H9 (cell line): ENCODE results near the gene FMC1. TPM values are rescaled to one million over a fixed set of nuclear protein-coding genes. Genes with fewer than 3 reads are reported as not detected.

Experiments
- DNase-seq: peaks from one replicate; pipeline ENCODE4 v3.0.0-alpha.2; 2017
- H2AFZ ChIP-seq: one replicate; pipeline ENCODE4 v1.6.1; 2013; ENCODE audit warnings: mild to moderate bottlenecking, low read length, control low read depth, moderate library complexity
- H2AK5ac ChIP-seq: 2 replicates; pipeline ENCODE4 v1.6.1; 2013; ENCODE audit warnings: low read length, control low read depth, mixed read lengths; ENCODE audit not compliant: insufficient read length
- H2BK120ac ChIP-seq: one replicate; pipeline ENCODE4 v1.6.1; 2013; ENCODE audit warnings: low read depth, mild to moderate bottlenecking, low read length, control low read depth, inconsistent platforms; ENCODE audit not compliant: poor library complexity, severe bottlenecking
- H2BK12ac ChIP-seq: 2 replicates; pipeline ENCODE4 v1.6.1; 2013; ENCODE audit warnings: low read length, control low read depth, mixed read lengths, low read depth; ENCODE audit not compliant: insufficient read length
- H2BK15ac ChIP-seq: 2 replicates; pipeline ENCODE4 v1.6.1; 2013; ENCODE audit warnings: low read depth, low read length, control low read depth
- H2BK20ac ChIP-seq: one replicate; pipeline ENCODE4 v1.6.1; 2013; ENCODE audit warnings: low read depth, mild to moderate bottlenecking, low read length, control low read depth, inconsistent platforms; ENCODE audit not compliant: poor library complexity, severe bottlenecking
- H2BK5ac ChIP-seq: 2 replicates; pipeline ENCODE4 v1.6.1; 2013; ENCODE audit warnings: low read length, control low read depth, mixed read lengths; ENCODE audit not compliant: insufficient read length
- H3K14ac ChIP-seq: 2 replicates; pipeline ENCODE4 v1.6.1; 2013; ENCODE audit warnings: low read length, control low read depth; ENCODE audit not compliant: insufficient read depth
- H3K18ac ChIP-seq: 2 replicates; pipeline ENCODE4 v1.6.1; 2013; ENCODE audit warnings: low read depth, mild to moderate bottlenecking, mixed read lengths, low read length, control low read depth; ENCODE audit not compliant: insufficient read length
- H3K23ac ChIP-seq: 2 replicates; pipeline ENCODE4 v1.6.1; 2013; ENCODE audit warnings: low read length, control low read depth, mixed read lengths, low read depth; ENCODE audit not compliant: insufficient read length
- H3K23me2 ChIP-seq: 2 replicates; pipeline ENCODE4 v1.6.1; 2013; ENCODE audit warnings: low read depth, mild to moderate bottlenecking, mixed read lengths, low read length, control low read depth; ENCODE audit not compliant: insufficient read length, poor library complexity, severe bottlenecking
- H3K27ac ChIP-seq: 2 replicates; pipeline ENCODE4 v1.5.1; 2013; ENCODE audit warnings: low read length, control low read depth, mixed read lengths, low read depth; ENCODE audit not compliant: insufficient read length
- H3K27me3 ChIP-seq: 2 replicates; pipeline ENCODE4 v1.6.1; 2013; ENCODE audit warnings: low read length, control low read depth, inconsistent platforms; ENCODE audit not compliant: insufficient read depth
- H3K4ac ChIP-seq: 2 replicates; pipeline ENCODE4 v1.6.1; 2013; ENCODE audit warnings: low read depth, mild to moderate bottlenecking, control low read depth, inconsistent platforms, low read length, moderate library complexity
- H3K4me1 ChIP-seq: 2 replicates; pipeline ENCODE4 v1.6.1; 2013; ENCODE audit warnings: low read length, control low read depth, inconsistent platforms; ENCODE audit not compliant: insufficient read depth
- H3K4me2 ChIP-seq: 2 replicates; pipeline ENCODE4 v1.6.1; 2013; ENCODE audit warnings: low read length, control low read depth, mixed read lengths; ENCODE audit not compliant: insufficient read length, insufficient read depth
- H3K56ac ChIP-seq: 2 replicates; pipeline ENCODE4 v1.6.1; 2013; ENCODE audit warnings: low read depth, mild to moderate bottlenecking, mixed read lengths, low read length, control low read depth; ENCODE audit not compliant: insufficient read length
- H3K79me1 ChIP-seq: 2 replicates; pipeline ENCODE4 v1.6.1; 2013; ENCODE audit warnings: low read depth, mild to moderate bottlenecking, moderate library complexity, low read length, control low read depth, inconsistent platforms; ENCODE audit not compliant: insufficient read depth, poor library complexity, severe bottlenecking
- H3K79me2 ChIP-seq: 2 replicates; pipeline ENCODE4 v1.6.1; 2013; ENCODE audit warnings: low read length, control low read depth, inconsistent platforms; ENCODE audit not compliant: insufficient read depth
- H3K9ac ChIP-seq: 2 replicates; pipeline ENCODE4 v1.6.1; 2013; ENCODE audit warnings: low read length, control low read depth, mixed read lengths; ENCODE audit not compliant: insufficient read length; ENCODE audit errors: extremely low read depth
- H3K9me3 ChIP-seq: one replicate; pipeline ENCODE4 v1.6.1; 2013; ENCODE audit warnings: low read depth, low read length, inconsistent platforms; ENCODE audit not compliant: control insufficient read depth
- H3T11ph ChIP-seq: one replicate; pipeline ENCODE4 v1.6.1; 2013; ENCODE audit warnings: mild to moderate bottlenecking, low read length, control low read depth, inconsistent platforms
- H4K20me1 ChIP-seq: one replicate; pipeline ENCODE4 v1.6.1; 2013; ENCODE audit not compliant: control insufficient read depth, insufficient read length, insufficient read depth
- H4K5ac ChIP-seq: 2 replicates; pipeline ENCODE4 v1.6.1; 2013; ENCODE audit warnings: low read depth, mild to moderate bottlenecking, mixed read lengths, low read length, control low read depth; ENCODE audit not compliant: insufficient read length
- H4K8ac ChIP-seq: replicated peaks from 2 replicates; pipeline ENCODE4 v1.6.1; 2013; ENCODE audit warnings: low read length, control low read depth, mixed read lengths, low read depth; ENCODE audit not compliant: insufficient read length
- H4K91ac ChIP-seq: 2 replicates; pipeline ENCODE4 v1.6.1; 2013; ENCODE audit warnings: low read depth, mild to moderate bottlenecking, moderate library complexity, mixed read lengths, low read length, control low read depth; ENCODE audit not compliant: insufficient read length
- H3K27ac Mint-ChIP-seq, 3 experiments: 2 replicates in 2 of 3; 3 replicates in 1 of 3; pipeline ENCODE4 v1.8.0; 2020 to 2021; ENCODE audit warnings: mixed read lengths in 3 of 3, mild to moderate bottlenecking in 1 of 3, moderate library complexity in 1 of 3
- H3K27me3 Mint-ChIP-seq: 2 replicates; pipeline ENCODE4 v1.8.0; 2021; ENCODE audit warnings: low read depth, mild to moderate bottlenecking, moderate library complexity, mixed read lengths
- H3K36me3 Mint-ChIP-seq, 3 experiments: 2 replicates in 2 of 3; 3 replicates in 1 of 3; pipeline ENCODE4 v1.8.0; 2020 to 2021; ENCODE audit warnings: low read depth in 3 of 3, mixed read lengths in 3 of 3; ENCODE audit not compliant: insufficient read depth in 1 of 3
- H3K4me1 Mint-ChIP-seq, 2 experiments: 2 replicates each; pipeline ENCODE4 v1.8.0; 2020; ENCODE audit warnings: mixed read lengths in 2 of 2
- H3K4me3 Mint-ChIP-seq, 2 experiments: 2 replicates in 1 of 2; 3 replicates in 1 of 2; pipeline ENCODE4 v1.8.0; 2020 to 2021; ENCODE audit warnings: mild to moderate bottlenecking in 2 of 2, mixed read lengths in 2 of 2, moderate library complexity in 1 of 2
- H3K9me3 Mint-ChIP-seq, 2 experiments: 2 replicates in 1 of 2; 3 replicates in 1 of 2; pipeline ENCODE4 v1.8.0; 2020; ENCODE audit warnings: mild to moderate bottlenecking in 2 of 2, mixed read lengths in 2 of 2, moderate library complexity in 1 of 2
- CTCF ChIP-seq: fragments of 200-600 bp; sonication (generic); conservative IDR thresholded peaks from 3 replicates; pipeline ENCODE4 v1.8.0; 2021; ENCODE audit warnings: antibody characterized with exemption, mild to moderate bottlenecking
- WGBS: extraction: QIAGEN DNeasy Blood & Tissue Kit; methylation state at CpG from one replicate; pipeline ENCODE4 v1.1.7; 2013; ENCODE audit warnings: missing lambda C conversion rate, low lambda C conversion rate, mixed read lengths; ENCODE audit not compliant: insufficient read length; ENCODE audit errors: extremely low coverage; 5-methylcytosine and 5-hydroxymethylcytosine counted together
- total RNA-seq: library from RNA; stranded (reverse); gene quantifications from 2 replicates; pipeline ENCODE4 v1.2.1, GENCODE V29; 2021

FMC1 gene
- total RNA-seq, 1 experiment from 2014 or later = 10.9 TPM

- Histone ChIP-seq H3K4ac (no peak overlapping the region), H3K9ac (no peak overlapping the region), H2AFZ (no peak overlapping the region), H3K56ac (no peak overlapping the region), H3K79me2 (no peaks in the 10 kb centered on the region), H4K5ac (no peak overlapping the region), H3K23me2 (no peaks in the 10 kb centered on the region), H2BK120ac (no peak overlapping the region), H2BK15ac (no peak overlapping the region), H4K8ac (no peak overlapping the region), H4K91ac (no peak overlapping the region), H3K4me1 (no peaks in the 10 kb centered on the region), H3K4me2 (no peak overlapping the region), H3K79me1 (no peaks in the 10 kb centered on the region), H4K20me1 (no peaks in the 10 kb centered on the region), H3K23ac (no peak overlapping the region), H2BK20ac (no peak overlapping the region), H2BK12ac (no peak overlapping the region), H3T11ph (no peak overlapping the region), H3K14ac (no peak overlapping the region), H2AK5ac (no peak overlapping the region), H3K27me3 (no peaks in the 10 kb centered on the region), H2BK5ac (no peak overlapping the region), H3K9me3 (no peaks in the 10 kb centered on the region), H3K27ac (no peak overlapping the region), H3K18ac (no peak overlapping the region)
- no CpG with 5 or more reads among the region's 3 CpGs for WGBS
- no peaks in the 10 kb centered on the region for H3K36me3 Mint-ChIP-seq
- no peaks in the 10 kb centered on the region for H3K4me1 Mint-ChIP-seq
- DNase-seq = no peak
- no peaks in the 10 kb centered on the region for H3K9me3 Mint-ChIP-seq
- H3K4me3 Mint-ChIP-seq = no peak overlapping the region
- peaks cover 9% of the 10 kb centered on the region for H3K27me3 Mint-ChIP-seq
- no peak overlapping the region for H3K27ac Mint-ChIP-seq
- no peak for TF ChIP-seq CTCF
These were observed 10.7 kb upstream of the FMC1 start for GRCh38 chr7:139330333-139331030.
